Karpas-422 (cell line): ENCODE measurements around the gene STK33. TPM values are rescaled to one million over a fixed set of nuclear protein-coding genes. Genes with fewer than 3 reads are reported as not detected.

Source experiments
- small RNA-seq: library from RNA; depleted of rRNA; stranded (forward); fragments of <200 nt; gene quantifications from one replicate; pipeline ENCODE3, GENCODE V24; 2014
- total RNA-seq: library from RNA; depleted of rRNA; stranded (reverse); fragments of >200 nt; shearing (Covaris generic); gene quantifications from 2 replicates; pipeline ENCODE4 v1.2.3, GENCODE V29; 2014; ENCODE audit warnings: low replicate concordance; rRNA removed

STK33 gene
- total RNA-seq, 1 experiment from 2014 or later: 20.2 TPM

Small RNA genes lying within 50 kb of the gene (small RNA-seq; reads per million reads assigned to genes)
- gene RF00601: not detected

Other genes with a start within 250 kb of the STK33 start
- 13.3 and 15.3 TPM in 2 replicates for gene TRIM66, start 88.4 kb upstream of the STK33 start, total RNA-seq
- gene RPL27A, start 88.6 kb upstream of the STK33 start, total RNA-seq: 2,423 and 3,362 TPM in 2 replicates